ENCODE measurements around the gene GARNL3.

- TF ChIP-seq CTCF (IDR thresholded peaks at IDR 0.05; ENCODE audit: insufficient read depth, low read depth, low read length) (peak; percentile 16), EZH2 (IDR thresholded peaks at IDR 0.05; ENCODE audit: insufficient read depth, low read length) (no peak)
Measured at GRCh38 chr9:127393645-127394044, 129.1 kb downstream of the GARNL3 start.

All from astrocyte (in vitro differentiated cells and primary cell).